WI38 (cell line): Measurements from ENCODE around the gene ZNF41.
"Not testable (repeated sequence)": the region's sequence is repeated elsewhere in the genome, so short reads cannot be mapped to it uniquely, and the experiment has no call there.

Experiments
- H3K4me3 ChIP-seq: 2 replicates; pipeline ENCODE4 v1.5.1; 2011; ENCODE audit warnings: low read depth, mild to moderate bottlenecking, control low read depth, low read length
- CTCF ChIP-seq: IDR thresholded peaks from 2 replicates; pipeline ENCODE4 v1.5.1; 2012; ENCODE audit warnings: low read depth, mild to moderate bottlenecking, control low read depth, low read length

Gene ZNF41

DNA sequence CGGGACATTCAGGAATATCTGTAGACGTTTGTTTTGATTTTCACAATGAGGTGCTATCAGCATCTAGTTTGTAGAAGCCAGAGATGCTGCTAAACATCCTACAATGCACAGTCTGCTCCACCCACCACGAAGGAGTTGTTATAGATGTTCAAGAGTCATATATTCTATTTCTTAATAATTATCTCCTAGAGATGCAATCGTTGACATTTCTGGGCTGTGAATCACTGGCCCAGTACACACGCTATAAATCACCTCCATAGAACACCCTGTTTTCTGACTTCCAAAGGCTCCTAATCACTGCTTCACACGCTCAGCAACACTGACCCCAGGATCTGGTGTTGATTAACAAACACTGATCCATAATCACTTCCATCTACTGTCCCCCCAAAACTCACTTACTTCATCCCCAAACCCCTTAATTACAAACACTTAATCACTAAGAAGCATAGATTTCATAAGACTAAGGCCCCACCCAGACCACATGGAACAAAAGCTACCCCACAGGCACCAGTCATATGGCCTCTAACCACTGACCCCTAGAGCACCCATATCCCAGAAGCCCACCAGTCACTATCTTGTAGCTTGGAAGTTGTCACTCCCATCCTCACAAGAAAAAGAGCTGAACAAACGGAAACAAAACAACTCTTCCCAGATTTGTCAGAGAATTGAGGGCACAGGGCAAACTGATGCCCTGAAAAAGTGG is 31.7 kb upstream of the ZNF41 start:
- no peak for TF ChIP-seq CTCF
- no peak overlapping the region for H3K4me3 ChIP-seq

- peak overlapping the region; percentile 41 for H3K4me3 ChIP-seq
These were observed 30.3 kb upstream of the ZNF41 start for GRCh38 chrX:47513034-47513965.

DNA sequence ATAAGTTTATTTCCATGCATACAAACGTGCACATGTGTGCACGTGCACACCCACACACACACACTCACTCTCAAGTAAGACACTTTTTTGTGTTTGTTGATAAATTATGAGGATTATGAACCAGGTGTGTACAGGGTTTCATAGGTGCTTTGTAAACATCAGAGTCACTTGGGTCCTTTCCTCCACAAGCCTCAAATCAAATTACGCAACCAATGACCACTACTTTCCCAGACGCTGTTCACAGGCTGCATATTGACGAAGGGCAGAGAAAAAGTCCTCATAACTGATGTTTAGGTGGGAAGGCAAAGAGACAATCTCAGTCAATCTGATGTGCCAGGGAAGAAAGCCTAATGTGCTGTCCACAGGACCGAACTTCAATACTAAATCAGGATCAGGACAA is 29.4 kb upstream of the ZNF41 start:
- H3K4me3 ChIP-seq: not testable (repeated sequence)

GRCh38 chrX:47507153-47507867 is 24.3 kb upstream of the ZNF41 start:
- no peak for TF ChIP-seq CTCF
- H3K4me3 ChIP-seq: no peak overlapping the region

DNA sequence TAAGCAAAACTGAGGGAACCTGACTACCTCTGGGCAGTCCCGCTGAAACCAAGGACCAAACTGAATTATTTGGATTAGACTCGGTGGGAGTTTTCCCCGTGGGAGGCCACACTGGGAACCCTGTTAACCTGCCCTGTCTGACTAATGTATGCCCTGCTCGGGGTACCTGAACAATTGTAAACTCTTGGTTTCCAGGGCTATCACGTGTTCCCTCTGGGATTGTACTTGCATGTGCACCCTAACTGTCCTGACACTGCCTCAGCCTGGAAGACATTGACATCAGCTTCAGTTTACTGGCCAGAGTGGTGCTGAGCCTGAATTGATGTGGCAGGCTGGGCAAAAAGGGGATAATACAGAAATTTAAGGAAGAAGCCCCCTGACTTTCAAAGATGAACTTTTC is 20.1 kb upstream of the ZNF41 start:
- TF ChIP-seq CTCF: no peak
- H3K4me3 ChIP-seq: no peak overlapping the region

DNA sequence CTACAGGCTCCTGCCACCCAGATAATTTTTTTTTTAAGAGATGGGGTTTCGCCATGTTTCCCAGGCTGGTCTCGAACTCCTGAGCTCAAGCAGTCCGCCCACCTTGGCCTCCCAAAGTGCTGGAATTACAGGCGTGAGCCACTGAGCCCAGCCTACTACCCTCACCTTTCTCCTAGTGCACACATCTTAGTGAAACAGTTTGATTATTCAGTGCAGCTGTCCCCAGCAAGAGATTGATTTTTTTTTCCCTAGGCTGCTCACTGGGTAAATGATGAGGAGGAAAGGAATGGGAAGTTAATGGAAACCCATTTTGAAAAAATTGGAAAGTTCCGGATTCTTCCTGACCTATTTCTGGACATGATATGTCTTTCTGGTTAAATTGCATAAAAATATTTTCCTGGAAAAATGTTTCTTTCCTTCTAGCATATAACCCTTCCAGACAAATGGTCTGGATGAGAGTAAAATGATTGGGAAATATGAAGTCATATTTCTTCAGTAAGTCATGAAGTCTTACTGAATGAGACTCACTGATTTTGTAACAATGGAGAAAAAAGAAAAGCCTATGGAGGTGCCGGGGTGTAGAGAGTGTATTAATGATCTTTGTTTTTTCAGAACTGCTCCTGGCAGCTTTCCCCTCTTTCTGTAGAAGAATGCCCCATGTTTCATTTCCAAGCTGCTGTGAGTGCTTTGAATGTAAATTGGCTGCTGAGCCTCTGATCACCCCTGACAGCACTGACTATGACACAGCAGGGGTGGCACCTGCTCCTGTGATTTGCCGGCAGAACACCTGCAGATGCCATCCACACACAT is 19.5 kb upstream of the ZNF41 start:
- TF ChIP-seq CTCF: no peak
- no peak overlapping the region for H3K4me3 ChIP-seq

DNA sequence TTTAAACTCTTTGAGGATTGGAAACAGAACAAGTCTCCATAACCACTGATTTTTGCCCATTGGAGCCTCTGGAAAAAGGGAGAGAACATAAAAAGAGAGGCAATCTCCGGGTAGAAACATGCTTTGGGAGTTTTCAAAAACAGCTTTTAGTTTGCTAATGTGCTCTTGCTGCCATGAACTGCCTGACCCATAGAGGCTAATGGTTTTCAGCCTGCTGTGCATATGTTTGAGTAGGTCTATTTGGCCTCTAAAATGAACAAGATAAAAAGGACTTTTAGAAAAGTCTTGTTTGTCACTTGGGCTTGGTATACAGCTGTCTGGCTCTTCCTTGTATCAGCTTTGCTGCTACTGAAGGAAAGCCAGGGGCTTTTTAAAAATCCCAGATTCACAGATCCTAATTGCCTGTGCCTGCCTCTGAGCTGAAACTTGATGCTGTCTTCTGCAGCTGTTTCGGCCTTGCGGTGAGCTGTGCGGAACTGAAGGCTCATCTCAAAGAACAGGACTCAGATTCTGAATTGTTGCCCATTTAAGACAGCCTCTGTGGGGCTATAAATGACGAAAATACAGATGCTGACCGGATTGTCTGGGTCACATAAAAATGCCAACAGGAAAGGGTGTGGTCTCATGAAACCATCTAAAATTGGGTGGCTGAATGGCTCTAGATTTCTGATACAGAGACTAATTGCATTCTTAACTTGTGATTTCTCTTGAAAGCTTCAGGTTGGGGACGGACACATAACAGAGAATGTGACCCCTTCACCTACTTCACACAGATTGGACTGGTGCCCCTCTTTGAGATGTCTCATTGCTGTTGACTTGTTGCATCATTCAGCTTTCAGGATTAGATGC is 18.4 kb upstream of the ZNF41 start:
- no peak overlapping the region for H3K4me3 ChIP-seq
- no peak for TF ChIP-seq CTCF
